GM12891 (cell line): ENCODE measurements around the gene AMN1.
"Not testable (repeated sequence)": the region's sequence is repeated elsewhere in the genome, so short reads cannot be mapped to it uniquely, and the experiment has no call there.

Experiments
- DNase-seq: peaks from one replicate; pipeline ENCODE4 v3.0.0; 2011; ENCODE audit warnings: low spot score; ENCODE audit not compliant: insufficient read length
- FAIRE-seq: peaks from 2 replicates; lab custom pipeline; 2011; peaks lifted over from hg19 to GRCh38; lab: Jason Lieb, UNC
- PAX5 ChIP-seq: IDR thresholded peaks from 2 replicates; pipeline ENCODE4 v1.6.1; 2011; ENCODE audit warnings: low read length, moderate library complexity, mild to moderate bottlenecking; ENCODE audit not compliant: insufficient read depth, severe bottlenecking
- POLR2A ChIP-seq: IDR thresholded peaks from 2 replicates; pipeline ENCODE4 v1.6.1; 2011; ENCODE audit warnings: low read depth, low read length, control low read depth
- POLR2AphosphoS5 ChIP-seq: IDR thresholded peaks from 2 replicates; pipeline ENCODE4 v1.6.1; 2011; ENCODE audit warnings: low read depth, low read length, control low read depth
- POU2F2 ChIP-seq: IDR thresholded peaks from 2 replicates; pipeline ENCODE4 v1.6.1; 2011; ENCODE audit warnings: low read depth, mild to moderate bottlenecking, control low read depth, low read length, moderate library complexity
- SPI1 ChIP-seq: IDR thresholded peaks from 2 replicates; pipeline ENCODE4 v1.6.1; 2011; ENCODE audit warnings: low read depth, low read length, control low read depth
- TAF1 ChIP-seq: IDR thresholded peaks from 2 replicates; pipeline ENCODE4 v1.6.1; 2011; ENCODE audit warnings: low read depth, low read length, control low read depth

The AMN1 gene

DNA sequence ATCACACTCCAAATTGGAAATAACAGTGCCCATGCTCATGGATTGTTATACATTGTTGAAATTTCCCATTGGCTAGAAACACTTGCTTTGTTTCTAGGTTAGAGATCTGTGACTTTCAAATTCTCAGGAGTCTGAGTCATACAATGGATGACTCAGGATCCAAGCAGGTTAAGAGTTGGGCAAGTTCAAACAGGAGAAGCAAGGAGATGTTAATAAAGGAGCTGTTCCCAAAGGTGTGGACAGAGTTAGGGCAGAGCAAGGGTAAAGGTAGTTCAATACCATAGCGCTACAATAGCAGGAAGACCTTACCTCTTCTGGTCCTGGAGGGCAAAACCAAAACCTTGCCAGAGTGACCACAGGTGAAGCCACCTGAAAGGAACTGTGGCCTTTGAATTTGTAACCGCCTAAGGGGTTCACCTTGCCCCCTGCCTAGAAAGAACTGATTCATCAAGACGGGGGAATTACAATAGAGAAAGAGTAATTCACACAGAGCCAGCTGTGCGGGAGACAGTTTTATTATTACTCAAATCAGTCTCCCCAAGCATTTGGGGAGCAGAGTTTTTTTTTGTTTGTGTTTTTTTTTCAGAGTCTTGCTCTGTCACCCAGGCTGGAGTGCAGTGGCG, 4.2 kb upstream of the AMN1 start:
- TF ChIP-seq PAX5 (no peak), SPI1 (no peak), POU2F2 (no peak), POLR2AphosphoS5 (no peak), TAF1 (no peak), POLR2A (no peak)
- DNase-seq (no peak), FAIRE-seq (no peak)

DNA sequence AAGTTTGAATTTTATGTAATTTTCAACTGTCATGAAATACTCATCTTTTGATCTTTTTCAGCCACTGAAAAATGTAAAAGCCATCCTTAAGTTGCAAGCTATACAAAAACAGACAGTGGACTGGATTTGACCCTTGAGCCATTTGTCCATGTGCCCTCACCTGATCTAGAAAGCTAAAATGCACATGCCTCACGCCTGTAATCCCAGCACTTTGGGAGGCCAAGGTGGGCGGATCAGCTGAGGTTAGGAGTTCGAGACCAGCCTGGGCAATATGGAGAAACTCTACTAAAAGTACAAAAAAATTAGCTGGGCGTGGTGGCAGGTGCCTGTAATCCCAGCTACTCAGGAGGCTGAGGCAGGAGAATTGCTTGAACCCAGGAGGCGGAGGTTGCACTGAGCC, 2.4 kb upstream of the AMN1 start:
- DNase-seq, FAIRE-seq: not testable (repeated sequence)

DNA sequence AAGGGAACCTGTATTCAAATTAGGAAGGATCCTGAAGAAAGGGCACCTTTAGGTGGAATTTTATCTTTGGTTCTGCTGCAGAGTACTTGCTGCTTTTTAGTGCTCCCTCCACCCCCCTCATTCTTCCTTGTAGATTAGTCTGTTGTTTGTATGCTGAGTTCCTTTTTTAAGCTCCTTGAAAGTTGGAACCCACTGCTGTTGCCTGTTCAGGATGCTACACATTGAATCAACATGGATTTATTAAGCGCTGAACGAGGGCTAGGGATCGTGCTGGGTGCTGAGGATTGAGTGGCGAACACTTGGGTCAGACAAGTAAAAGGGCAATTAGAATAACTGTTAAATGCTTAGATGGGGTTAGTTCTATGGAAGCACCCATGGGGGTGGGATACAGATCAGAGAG, 884 bp upstream of the AMN1 start:
- FAIRE-seq, result peak; percentile 40
- no peak; the same call in 1 of the 2 replicates for TF ChIP-seq POLR2A
- no peak for TF ChIP-seq PAX5
- no peak for TF ChIP-seq TAF1
- TF ChIP-seq POLR2AphosphoS5, result no peak
- TF ChIP-seq SPI1, result no peak
- no peak for TF ChIP-seq POU2F2
- no peak for DNase-seq

DNA sequence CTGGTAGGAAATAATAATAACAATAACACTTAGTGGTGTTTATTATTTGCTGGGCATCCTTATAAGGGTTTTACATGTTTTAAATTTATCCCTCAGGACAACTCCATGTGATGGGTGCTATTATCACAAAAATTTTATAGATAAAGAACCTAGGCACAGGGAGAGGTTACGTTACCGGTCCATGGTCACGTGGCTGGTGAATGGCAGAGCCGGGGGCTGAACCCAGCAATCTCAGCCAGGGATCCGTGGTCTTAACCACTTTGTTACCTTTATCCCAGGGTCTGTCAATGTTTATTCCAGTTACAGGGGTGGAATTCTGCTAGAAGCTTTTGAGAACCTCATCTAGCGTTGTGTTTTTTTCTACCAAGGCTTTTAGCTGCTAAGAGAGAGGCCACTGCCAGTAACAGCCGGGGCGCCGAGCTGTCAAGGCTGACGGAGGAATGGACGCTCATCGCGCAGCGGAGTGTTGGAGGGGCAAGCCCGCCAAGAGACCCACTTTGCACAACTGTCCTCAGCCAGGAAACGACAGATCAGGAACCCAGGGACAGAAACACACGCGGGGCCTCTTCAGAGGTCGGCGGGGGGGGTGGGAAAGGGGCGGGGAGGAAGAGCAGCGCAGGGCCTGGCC, 418 bp downstream of the AMN1 start:
- FAIRE-seq, result no peak
- TF ChIP-seq SPI1, result no peak
- no peak for TF ChIP-seq PAX5
- no peak for TF ChIP-seq POLR2AphosphoS5
- no peak; the same call in 1 of the 2 replicates for TF ChIP-seq TAF1
- TF ChIP-seq POLR2A, result no peak
- TF ChIP-seq POU2F2, result no peak
- no peak for DNase-seq

DNA sequence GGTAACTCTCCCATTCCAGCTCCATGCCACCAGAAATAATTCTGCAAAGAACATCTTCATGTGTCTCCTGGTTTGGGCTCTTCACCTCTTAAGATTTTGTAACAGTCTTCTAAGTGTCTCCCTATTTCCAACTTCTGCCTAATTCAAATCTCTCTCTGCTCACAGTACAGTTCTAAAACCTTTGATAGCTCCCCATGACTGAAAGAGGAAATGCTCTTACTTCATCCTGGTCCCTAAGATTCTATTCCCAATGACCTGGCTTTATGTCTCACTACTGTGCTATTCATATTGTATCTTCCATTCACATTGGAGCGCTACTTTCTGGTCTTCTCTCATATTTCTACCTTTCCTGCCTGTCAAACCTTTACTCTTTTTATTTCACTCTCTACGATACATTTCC, 1.6 kb downstream of the AMN1 start:
- FAIRE-seq, result no peak
- TF ChIP-seq PAX5, result no peak
- no peak for TF ChIP-seq POLR2A
- no peak for TF ChIP-seq TAF1
- TF ChIP-seq POLR2AphosphoS5, result no peak
- no peak for TF ChIP-seq SPI1

DNA sequence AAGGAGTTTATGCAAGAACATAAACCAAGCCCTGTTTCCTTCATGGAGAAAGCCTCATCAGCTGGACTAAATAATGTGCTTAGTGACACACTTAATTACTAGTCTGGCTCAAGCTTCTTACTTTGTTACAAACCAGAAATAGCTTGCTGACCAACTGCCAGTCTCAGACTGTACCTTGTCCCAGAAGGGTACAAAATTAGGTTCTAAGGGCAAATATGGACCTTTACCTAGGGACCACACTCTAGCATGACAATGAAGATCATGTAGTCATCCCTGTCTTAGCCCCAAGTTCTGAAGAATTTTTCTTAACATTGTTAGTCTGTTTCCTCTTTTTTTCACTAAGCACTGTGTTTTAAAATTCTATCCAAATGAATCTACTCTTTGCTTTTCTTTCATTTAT, 2.2 kb downstream of the AMN1 start:
- TF ChIP-seq PAX5, result no peak
- no peak for TF ChIP-seq SPI1
- TF ChIP-seq POLR2AphosphoS5, result no peak
- no peak for TF ChIP-seq POLR2A
- TF ChIP-seq TAF1, result no peak
- no peak for TF ChIP-seq POU2F2
- DNase-seq (no peak), FAIRE-seq (no peak)

More for the DNA sequence above, 1.6 kb downstream of the AMN1 start:
- DNase-seq, result no peak

DNA sequence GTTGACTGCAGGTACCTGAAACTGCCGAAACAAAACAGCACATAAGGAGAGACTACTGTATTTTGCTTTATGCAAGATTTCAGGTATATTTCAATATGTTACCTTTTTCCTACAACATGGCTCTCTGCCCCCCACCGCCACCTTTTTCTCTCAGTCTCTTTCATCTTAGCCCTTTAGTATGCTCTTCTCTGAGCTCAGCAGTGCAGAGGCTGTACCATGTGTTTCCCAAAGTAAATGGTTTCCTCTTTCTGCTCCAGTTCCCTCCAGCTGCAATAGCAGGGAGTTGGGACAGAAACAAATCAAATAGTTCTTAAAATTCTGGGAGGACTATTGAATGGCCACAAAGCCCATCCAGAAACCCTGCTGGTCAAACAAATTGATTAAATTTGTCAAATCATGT, 4.3 kb downstream of the AMN1 start:
- TF ChIP-seq POLR2A (no peak), POLR2AphosphoS5 (no peak), POU2F2 (no peak), TAF1 (no peak), SPI1 (no peak), PAX5 (no peak)
- FAIRE-seq, result no peak

DNA sequence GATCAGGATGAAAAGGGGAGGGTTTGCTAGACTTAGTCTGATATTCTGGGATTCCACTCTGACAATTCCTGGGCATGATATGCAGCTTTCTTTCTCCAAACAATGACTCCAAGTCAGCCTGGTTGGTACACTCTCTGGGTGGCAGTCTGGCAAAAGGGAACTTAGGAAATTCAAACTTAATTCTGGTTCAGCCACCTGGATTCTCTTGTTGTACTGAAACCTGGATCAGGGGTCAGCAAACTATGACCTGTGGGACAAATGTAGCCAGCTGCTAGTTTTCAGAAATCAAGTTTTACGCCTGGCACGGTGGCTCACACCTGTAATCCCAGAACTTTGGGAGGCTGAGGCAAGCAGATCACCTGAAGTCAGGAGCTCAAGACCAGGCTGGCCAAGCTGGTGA, 6.2 kb downstream of the AMN1 start:
- no peak for FAIRE-seq
- no peak for DNase-seq
- no peak for TF ChIP-seq SPI1
- no peak for TF ChIP-seq POLR2A
- no peak for TF ChIP-seq TAF1
- TF ChIP-seq POLR2AphosphoS5, result no peak
- no peak for TF ChIP-seq PAX5
- no peak for TF ChIP-seq POU2F2

More for the DNA sequence above, 4.3 kb downstream of the AMN1 start:
- no peak for DNase-seq

DNA sequence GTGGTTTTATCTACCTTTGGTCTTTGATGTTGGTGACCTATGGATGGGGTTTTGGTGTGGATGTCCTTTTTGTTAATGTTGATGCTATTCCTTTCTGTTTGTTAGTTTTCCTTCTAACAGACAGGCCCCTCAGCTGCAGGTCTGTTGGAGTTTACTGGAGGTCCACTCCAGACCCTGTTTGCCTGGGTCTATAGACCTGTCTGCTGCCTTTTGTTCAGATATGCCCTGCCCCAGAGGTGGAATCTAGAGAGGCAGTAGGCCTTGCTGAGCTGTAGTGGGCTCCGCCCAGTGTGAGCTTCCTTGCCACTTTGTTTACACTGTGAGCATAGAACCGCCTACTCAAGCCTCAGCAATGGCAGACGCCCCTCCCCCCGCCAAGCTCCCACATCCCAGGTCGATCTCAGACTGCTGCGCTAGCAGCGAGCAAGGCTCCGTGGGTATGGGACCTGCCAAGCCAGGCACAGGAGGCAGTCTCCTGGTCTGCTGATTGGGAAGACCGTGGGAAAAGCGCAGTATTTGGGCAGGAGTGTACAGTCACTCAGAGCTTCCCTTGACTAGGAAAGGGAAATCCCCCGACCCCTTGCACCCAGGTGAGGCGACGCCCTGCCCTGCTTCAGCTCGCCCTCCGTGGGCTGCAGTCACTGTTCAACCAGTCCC, 10.2 kb downstream of the AMN1 start:
- not testable (repeated sequence) for FAIRE-seq, DNase-seq

DNA sequence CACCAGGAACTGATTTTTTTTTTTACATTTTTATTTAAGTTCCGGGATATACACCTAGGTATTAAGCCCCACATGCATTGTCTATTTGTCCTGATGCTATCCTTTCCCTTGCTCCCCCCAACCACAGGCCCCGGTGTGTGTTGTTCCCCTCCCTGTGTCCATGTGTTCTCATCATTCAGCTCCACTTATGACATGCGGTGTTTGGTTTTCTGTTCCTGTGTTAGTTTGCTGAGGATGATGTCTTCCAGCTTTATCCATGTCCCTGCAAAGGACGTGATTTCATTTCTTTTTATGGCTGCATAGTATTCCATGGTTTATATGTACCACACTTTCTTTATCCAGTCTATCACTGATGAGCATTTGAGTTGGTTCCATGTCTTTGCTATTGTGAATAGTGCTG, 11.8 kb downstream of the AMN1 start:
- DNase-seq, result not testable (repeated sequence)
- FAIRE-seq, result peak; percentile 76

DNA sequence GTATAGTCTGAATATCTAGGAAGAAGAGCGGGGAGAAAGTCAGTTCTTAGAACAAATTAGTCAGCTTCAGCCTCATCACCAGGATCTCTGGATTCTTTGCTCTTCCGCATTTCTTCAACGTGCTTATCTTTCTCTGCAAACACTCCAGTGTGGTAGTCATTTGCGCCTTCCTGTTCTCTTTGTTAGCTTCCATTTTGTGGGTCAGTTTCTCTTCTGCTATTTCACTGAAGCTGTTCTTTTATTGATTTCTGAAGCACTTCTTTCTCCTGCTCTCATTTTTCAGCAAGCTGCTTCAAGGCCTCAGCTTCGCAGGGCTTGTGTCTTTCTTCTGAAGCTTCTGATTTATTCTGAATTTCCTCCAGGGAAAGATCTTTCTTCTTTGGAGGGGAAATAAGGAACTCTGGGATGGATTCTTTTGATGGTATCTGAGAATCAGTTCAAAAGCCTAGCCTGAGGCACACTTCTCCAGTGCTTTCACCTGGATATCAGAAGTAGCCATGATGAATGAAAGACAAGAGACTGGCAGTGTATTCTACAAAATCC, 13.5 kb downstream of the AMN1 start:
- FAIRE-seq (peak; percentile 82), DNase-seq (no peak)
- TF ChIP-seq TAF1 (peak; percentile 77; the same call in 1 of the 2 replicates), POLR2A (peak; percentile 88), POLR2AphosphoS5 (peak; percentile 72; the same call in 1 of the 2 replicates), PAX5 (no peak), SPI1 (peak; percentile 92), POU2F2 (no peak)
